Measurements from ENCODE around the gene RHOB.

DNA sequence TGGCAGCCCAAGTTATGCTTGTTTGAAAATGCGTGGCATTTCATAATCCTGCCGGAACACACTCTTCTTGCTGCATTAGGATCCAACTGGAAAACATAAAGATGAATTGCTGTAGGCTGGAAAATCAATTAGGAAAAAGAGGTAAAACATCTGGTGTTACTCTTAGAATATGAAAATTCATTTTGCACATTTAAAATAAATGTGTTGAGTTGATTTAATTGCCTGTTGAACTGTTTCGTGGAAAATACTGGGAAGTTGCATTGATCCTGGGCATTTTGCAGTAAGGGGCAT is 4.1 kb downstream of the RHOB start:
- TF ChIP-seq POLR2AphosphoS5 (IDR thresholded peaks at IDR 0.05; ENCODE audit: low read depth, low read length), result no peak
- no peak for TF ChIP-seq CTCF (IDR thresholded peaks at IDR 0.05)

All from Panc1 (cell line).